PC-3 (cell line): ENCODE measurements around the gene BHLHA9. TPM values are rescaled to one million over a fixed set of nuclear protein-coding genes. Genes with fewer than 3 reads are reported as not detected.
A peak's percentile ranks its signal among the peaks of the same experiment; 100 is the strongest.

Experiments
- ATAC-seq: fragments of 200-7000 bp; cut with Tn5 transposase; 2 replicates; pipeline ENCODE4 v1.9.1; 2020; ENCODE audit warnings: mild to moderate bottlenecking, moderate library complexity
- BruUV-seq: library from RNA; stranded (reverse); fragments of 400-500 nt; replicated peaks from 2 replicates; lab custom pipeline; 2021; lab: Mats Ljungman, UMichigan
- CTCF ChIA-PET: fragments of 300-600 bp; sonication (Branson Sonifier 250); formaldehyde crosslinking; loops from one replicate; lab custom pipeline; 2022; ENCODE audit warnings: antibody characterized with exemption; lab: Charles Lee
- POLR2A ChIA-PET: fragments of 300-600 bp; sonication (Branson Sonifier 250); formaldehyde crosslinking; loops from one replicate; lab custom pipeline; 2022; ENCODE audit warnings: antibody characterized with exemption; ENCODE audit not compliant: unreplicated experiment; lab: Charles Lee
- DNase-seq: peaks from one replicate; pipeline ENCODE4 v3.0.0-alpha.2; 2015
- H2AFZ ChIP-seq: fragments of 300-600 bp; sonication (generic); 2 replicates; pipeline ENCODE4 v1.6.0; 2016; ENCODE audit warnings: antibody characterized with exemption, low read length
- H3F3A ChIP-seq: fragments of 300-600 bp; sonication (generic); one replicate; pipeline ENCODE4 v1.6.0; 2017; ENCODE audit warnings: antibody characterized with exemption, low read length, control low read depth, mild to moderate bottlenecking; ENCODE audit not compliant: unreplicated experiment
- H3K27ac ChIP-seq: fragments of 300-600 bp; sonication (generic); 2 replicates; pipeline ENCODE4 v1.5.1; 2016; ENCODE audit warnings: mild to moderate bottlenecking, low read length
- H3K27me3 ChIP-seq: fragments of 300-600 bp; sonication (generic); 2 replicates; pipeline ENCODE4 v1.6.1; 2016; ENCODE audit warnings: low read length, mixed read lengths
- H3K36me3 ChIP-seq: fragments of 300-600 bp; sonication (generic); 2 replicates; pipeline ENCODE4 v1.6.1; 2016; ENCODE audit warnings: low read depth, mixed run types, low read length, mixed read lengths
- H3K4me1 ChIP-seq: fragments of 300-600 bp; sonication (generic); 2 replicates; pipeline ENCODE4 v1.5.1; 2016; ENCODE audit warnings: low read length; ENCODE audit not compliant: insufficient read depth
- H3K4me2 ChIP-seq: fragments of 300-600 bp; sonication (generic); 2 replicates; pipeline ENCODE4 v1.6.0; 2016; ENCODE audit warnings: low read length
- H3K4me3 ChIP-seq: fragments of 300-600 bp; sonication (generic); 2 replicates; pipeline ENCODE4 v1.5.1; 2016; ENCODE audit warnings: mild to moderate bottlenecking, low read length, mixed read lengths
- H3K79me2 ChIP-seq: fragments of 300-600 bp; sonication (generic); 2 replicates; pipeline ENCODE4 v1.6.1; 2017; ENCODE audit warnings: low read length, mixed read lengths
- H3K9ac ChIP-seq: fragments of 300-600 bp; sonication (generic); 2 replicates; pipeline ENCODE4 v1.6.0; 2016; ENCODE audit warnings: mild to moderate bottlenecking, low read length
- H3K9me2 ChIP-seq: fragments of 300-600 bp; sonication (generic); replicated peaks from 2 replicates; pipeline ENCODE4 v1.6.1; 2016; ENCODE audit warnings: mixed run types, low read length, mixed read lengths
- H3K9me3 ChIP-seq: fragments of 300-600 bp; sonication (generic); 2 replicates; pipeline ENCODE4 v1.6.1; 2016; ENCODE audit warnings: low read length, mixed read lengths
- H4K20me1 ChIP-seq: fragments of 300-600 bp; sonication (generic); 2 replicates; pipeline ENCODE4 v1.6.1; 2016; ENCODE audit warnings: low read length, mixed read lengths
- EZH2 ChIP-seq: fragments of 300-600 bp; sonication (generic); IDR thresholded peaks from one replicate; pipeline ENCODE4 v1.6.1; 2017; ENCODE audit warnings: antibody characterized with exemption, mild to moderate bottlenecking, low read length; ENCODE audit not compliant: unreplicated experiment
- EZH2phosphoT487 ChIP-seq: fragments of 300-600 bp; sonication (generic); IDR thresholded peaks from 2 replicates; pipeline ENCODE4 v1.6.1; 2018; ENCODE audit warnings: mild to moderate bottlenecking, antibody characterized with exemption, low read length, borderline replicate concordance
- intact Hi-C: fragments of 100-400 bp; cut with micrococcal nuclease; formaldehyde crosslinking; loops from 2 replicates; pipeline ENCODE4 v1.9.0; 2023
- total RNA-seq: library from RNA; depleted of rRNA; stranded (reverse); fragments of >200 nt; gene quantifications from 2 replicates; pipeline ENCODE4 v1.2.3, GENCODE V29; 2014
- TF ChIP-seq, protein P1 (sequence below): fragments of 300-600 bp; sonication (generic); conservative IDR thresholded peaks from 2 replicates; pipeline ENCODE4 v1.5.1; 2017; ENCODE audit warnings: antibody characterized with exemption, low read depth, mild to moderate bottlenecking, low read length

The BHLHA9 gene
- total RNA-seq, 1 experiment from 2014 or later, result not detected

DNA sequence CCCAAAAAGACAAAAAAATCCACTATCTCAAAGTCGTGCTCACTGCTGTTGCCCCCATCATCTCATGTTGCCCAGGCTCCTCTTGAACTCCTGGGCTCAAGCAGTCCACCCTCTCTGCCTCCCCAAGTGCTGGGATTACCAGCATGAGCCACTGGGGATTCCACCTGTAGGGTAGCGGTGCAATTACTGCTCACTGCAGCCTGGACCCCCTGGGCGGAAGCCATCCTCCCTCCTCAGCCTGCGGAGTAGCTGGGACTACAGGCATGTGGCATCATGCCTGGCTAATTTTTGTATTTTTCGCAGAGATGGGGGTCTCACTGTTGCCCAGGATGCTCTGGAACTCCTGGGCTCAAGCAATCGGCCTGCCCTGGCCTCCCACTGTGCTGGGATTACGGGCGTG, 37.9 kb upstream of the BHLHA9 start:
- ChIA-PET POLR2A (no interaction called here), CTCF (no interaction called here)
- Histone ChIP-seq H3K4me3 (no peak overlapping the region), H3K4me1 (peaks cover 6% of the 10 kb centered on the region; the same call in 1 of the 2 replicates), H3K4me2 (no peak overlapping the region), H2AFZ (no peak overlapping the region), H3K9me2 (no peaks in the 10 kb centered on the region), H3K9ac (no peak overlapping the region), H3K27ac (no peak overlapping the region), H4K20me1 (no peaks in the 10 kb centered on the region), H3K36me3 (no peaks in the 10 kb centered on the region), H3K9me3 (no peaks in the 10 kb centered on the region), H3F3A (no peaks in the 10 kb centered on the region), H3K27me3 (peaks cover 7% of the 10 kb centered on the region), H3K79me2 (no peaks in the 10 kb centered on the region)
- ATAC-seq (no peak), DNase-seq (no peak)
- TF ChIP-seq EZH2phosphoT487 (no peak), EZH2 (no peak)
- TF ChIP-seq, protein P1, sequence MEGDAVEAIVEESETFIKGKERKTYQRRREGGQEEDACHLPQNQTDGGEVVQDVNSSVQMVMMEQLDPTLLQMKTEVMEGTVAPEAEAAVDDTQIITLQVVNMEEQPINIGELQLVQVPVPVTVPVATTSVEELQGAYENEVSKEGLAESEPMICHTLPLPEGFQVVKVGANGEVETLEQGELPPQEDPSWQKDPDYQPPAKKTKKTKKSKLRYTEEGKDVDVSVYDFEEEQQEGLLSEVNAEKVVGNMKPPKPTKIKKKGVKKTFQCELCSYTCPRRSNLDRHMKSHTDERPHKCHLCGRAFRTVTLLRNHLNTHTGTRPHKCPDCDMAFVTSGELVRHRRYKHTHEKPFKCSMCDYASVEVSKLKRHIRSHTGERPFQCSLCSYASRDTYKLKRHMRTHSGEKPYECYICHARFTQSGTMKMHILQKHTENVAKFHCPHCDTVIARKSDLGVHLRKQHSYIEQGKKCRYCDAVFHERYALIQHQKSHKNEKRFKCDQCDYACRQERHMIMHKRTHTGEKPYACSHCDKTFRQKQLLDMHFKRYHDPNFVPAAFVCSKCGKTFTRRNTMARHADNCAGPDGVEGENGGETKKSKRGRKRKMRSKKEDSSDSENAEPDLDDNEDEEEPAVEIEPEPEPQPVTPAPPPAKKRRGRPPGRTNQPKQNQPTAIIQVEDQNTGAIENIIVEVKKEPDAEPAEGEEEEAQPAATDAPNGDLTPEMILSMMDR, result no peak
- BruUV-seq, result no TSS peak
- intact Hi-C loops, result no loop called here

DNA sequence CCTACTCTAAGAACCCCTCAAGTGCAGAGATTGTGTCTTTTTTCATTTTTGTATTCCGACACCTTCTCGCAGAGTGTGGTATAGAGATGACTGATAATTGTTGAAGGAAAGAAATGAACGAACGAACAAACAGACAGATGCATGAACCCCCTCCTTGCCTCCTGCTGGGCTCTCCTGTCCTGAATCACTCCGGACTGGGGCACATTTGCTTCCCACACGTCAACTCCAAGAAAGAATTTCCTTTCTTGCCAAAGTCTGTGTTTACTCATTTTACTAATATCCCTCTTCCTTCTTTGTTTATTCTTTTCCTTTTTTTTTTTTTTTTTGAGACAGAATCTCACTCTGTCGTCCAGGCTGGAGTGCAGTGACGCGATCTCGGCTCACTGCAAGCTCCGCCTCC, 37.5 kb upstream of the BHLHA9 start:
- BruUV-seq, result no TSS peak
- Histone ChIP-seq H3K4me1 (peaks cover 6% of the 10 kb centered on the region; the same call in 1 of the 2 replicates), H3K9me3 (no peaks in the 10 kb centered on the region), H3K4me3 (no peak overlapping the region), H3K79me2 (no peaks in the 10 kb centered on the region), H3F3A (no peaks in the 10 kb centered on the region), H3K9ac (no peak overlapping the region), H3K27me3 (peaks cover 7% of the 10 kb centered on the region), H3K4me2 (peak overlapping the region; percentile 28; the same call in 1 of the 2 replicates), H3K9me2 (no peaks in the 10 kb centered on the region), H3K27ac (no peak overlapping the region), H2AFZ (no peak overlapping the region), H3K36me3 (no peaks in the 10 kb centered on the region), H4K20me1 (no peaks in the 10 kb centered on the region)
- peak; percentile 45 for DNase-seq
- intact Hi-C loops, result no loop called here
- CTCF ChIA-PET, result no interaction called here
- POLR2A ChIA-PET, result no interaction called here
- TF ChIP-seq, protein P1, result no peak
- TF ChIP-seq EZH2phosphoT487 (no peak), EZH2 (no peak)
- peak; percentile 74 for ATAC-seq

DNA sequence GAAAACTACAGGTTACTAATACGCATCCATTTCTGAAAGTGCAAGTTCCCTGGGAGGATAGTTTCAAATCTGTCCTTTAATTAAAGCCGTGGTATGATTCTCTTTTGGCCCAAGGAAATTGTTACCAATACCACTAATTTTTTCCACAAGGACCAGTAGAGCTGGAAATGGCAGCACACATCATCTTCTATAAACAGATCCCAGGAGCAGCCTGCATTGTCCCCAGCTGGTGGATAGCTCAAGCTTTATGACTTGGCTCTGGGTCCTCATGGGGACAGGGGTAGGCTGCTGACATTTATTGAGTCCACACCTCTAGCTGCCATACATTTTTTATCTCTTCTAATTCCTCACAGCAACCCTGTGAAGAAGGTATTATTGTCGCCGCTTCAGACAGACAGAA, 35.8 kb upstream of the BHLHA9 start:
- Histone ChIP-seq H3K9me3 (no peaks in the 10 kb centered on the region), H3K9me2 (no peaks in the 10 kb centered on the region), H3K27ac (no peak overlapping the region), H2AFZ (no peak overlapping the region), H3K36me3 (no peaks in the 10 kb centered on the region), H3K27me3 (peaks cover 5% of the 10 kb centered on the region), H3K4me3 (no peak overlapping the region), H3K79me2 (no peaks in the 10 kb centered on the region), H3K4me1 (peaks cover 6% of the 10 kb centered on the region; the same call in 1 of the 2 replicates), H3K9ac (no peak overlapping the region), H4K20me1 (no peaks in the 10 kb centered on the region), H3K4me2 (no peak overlapping the region), H3F3A (no peaks in the 10 kb centered on the region)
- ChIA-PET POLR2A (no interaction called here), CTCF (no interaction called here)
- intact Hi-C loops, result no loop called here
- TF ChIP-seq, protein P1, result no peak
- TF ChIP-seq EZH2, result no peak
- ATAC-seq (no peak), DNase-seq (no peak)
- no TSS peak for BruUV-seq
